Activated effector memory CD4-positive, alpha-beta T cell treated with anti-CD3 and anti-CD28 coated beads, Interleukin-2, amount 50 U/mL, for 16 hours (primary cell): ENCODE data around the gene FAM222B.

ENCODE experiments used
- DNase-seq: peaks from one replicate; pipeline ENCODE4 v3.0.0-alpha.2; 2020

Gene FAM222B

DNA sequence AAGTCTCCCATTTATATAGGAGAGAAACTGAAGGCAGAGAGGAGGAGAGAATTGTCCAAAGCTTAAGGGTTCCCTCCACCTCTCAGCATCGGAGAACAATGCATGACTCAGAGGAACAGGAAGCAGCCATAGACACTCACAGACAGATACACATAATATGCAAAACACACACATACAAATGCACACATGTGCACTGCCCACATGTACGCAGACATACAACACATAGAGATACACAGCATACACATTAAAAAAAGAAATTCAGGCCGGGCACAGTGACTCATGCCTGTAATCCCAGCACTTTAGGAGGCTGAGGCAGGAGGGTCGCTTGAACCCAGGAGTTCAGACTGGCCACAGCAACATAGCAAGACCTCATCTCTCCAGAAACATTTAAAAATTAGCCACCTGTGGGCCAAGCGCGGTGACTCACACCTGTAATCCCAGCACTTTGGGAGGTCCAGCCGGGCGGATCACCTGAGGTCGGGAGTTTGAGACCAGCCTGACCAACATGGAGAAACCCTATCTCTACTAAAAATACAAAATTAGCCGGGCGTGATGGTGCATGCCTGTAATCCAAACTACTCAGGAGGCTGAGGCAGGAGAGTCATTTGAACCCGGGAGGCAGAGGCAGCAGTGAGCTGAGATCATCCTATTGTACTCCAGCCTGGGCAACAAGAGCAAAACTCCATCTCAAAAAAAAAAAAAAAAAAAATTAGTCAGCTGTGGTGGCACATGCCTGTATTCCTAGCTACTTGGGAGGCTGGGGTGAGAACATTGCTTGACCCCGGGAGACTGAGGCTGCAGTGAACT is 23.6 kb upstream of the FAM222B start:
- DNase-seq: no peak

- DNase-seq: no peak
Measured at GRCh38 chr17:28864991-28865849, 22.6 kb upstream of the FAM222B start.

DNA sequence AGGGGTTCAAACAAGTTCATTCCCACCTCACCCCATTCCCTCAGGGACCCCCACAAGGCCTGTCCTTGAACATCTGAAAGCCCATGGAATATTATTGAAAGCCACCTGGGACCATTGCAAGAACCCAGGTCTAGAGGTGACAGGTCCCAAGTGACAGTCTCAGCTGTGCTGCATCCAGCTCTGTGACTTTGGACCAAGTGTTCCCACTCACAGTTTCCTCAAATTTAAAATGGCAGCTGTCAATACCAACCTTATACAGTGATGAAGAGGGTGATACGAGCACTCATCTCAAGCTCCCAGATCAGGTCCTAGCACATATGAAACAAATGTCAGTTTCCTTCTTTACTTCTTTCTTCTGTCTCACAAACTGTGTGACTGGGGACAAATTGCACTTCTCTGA is 21.4 kb upstream of the FAM222B start:
- no peak for DNase-seq

DNA sequence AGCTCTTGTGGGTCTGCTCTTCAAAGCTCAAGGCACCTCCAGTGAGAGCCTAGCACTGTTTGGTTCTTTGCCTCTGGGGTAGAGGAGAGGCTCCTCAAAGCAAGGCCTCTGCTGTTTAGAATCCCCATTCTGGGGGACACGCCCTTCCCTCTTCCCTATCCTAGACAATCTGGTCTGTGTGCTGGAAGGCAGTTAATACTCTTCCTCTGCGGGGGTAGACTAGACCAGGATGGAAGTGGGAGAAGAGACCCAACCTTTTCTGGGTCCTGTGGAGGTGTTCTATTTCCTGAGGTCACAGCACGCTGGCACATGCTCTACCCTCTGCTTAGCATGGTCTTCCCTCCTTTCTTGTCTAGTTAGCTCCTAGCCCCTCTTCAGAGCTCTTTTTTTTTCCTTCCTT is 20.0 kb upstream of the FAM222B start:
- DNase-seq: no peak

DNA sequence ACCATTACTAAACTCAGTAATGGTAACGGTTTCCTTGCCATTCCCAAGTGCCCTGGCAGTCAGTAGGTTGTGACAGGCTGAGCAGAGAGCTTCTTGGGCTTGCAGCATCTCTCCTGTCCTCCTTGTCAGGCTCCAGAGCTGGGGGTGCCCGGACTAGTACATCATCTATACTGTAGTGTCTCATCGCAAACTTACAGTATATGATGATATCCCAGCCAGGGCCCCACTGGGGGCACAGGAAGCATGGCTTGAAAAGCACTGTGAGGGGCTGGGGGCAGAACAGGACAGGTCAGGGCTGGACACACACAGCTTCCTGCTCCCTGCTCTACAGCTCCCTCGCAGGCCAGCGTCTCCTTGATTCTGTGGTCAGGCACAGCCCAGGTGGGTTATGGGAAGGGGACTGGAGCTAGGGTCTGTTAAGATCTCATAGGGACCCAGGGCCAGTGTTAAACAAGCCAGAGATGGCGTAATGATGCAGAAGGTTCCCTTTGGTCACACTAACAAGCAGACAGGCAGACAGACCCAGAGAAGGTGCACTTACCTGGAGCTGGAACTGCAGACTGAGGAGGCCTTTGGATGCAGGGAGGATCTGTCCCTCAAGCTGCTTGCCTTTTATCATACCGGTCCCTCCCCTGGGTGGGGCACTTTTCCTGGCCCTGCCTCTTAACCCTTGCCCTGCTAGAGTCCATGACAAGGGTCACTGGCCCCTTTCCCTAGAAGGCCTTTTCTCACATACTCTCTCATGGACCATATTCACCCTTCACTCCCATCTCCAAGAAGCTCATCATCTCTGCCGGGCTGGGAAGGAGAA is 19.0 kb upstream of the FAM222B start:
- DNase-seq: no peak

- no peak for DNase-seq
Measured at GRCh38 chr17:28860363-28860808, 17.8 kb upstream of the FAM222B start.

DNA sequence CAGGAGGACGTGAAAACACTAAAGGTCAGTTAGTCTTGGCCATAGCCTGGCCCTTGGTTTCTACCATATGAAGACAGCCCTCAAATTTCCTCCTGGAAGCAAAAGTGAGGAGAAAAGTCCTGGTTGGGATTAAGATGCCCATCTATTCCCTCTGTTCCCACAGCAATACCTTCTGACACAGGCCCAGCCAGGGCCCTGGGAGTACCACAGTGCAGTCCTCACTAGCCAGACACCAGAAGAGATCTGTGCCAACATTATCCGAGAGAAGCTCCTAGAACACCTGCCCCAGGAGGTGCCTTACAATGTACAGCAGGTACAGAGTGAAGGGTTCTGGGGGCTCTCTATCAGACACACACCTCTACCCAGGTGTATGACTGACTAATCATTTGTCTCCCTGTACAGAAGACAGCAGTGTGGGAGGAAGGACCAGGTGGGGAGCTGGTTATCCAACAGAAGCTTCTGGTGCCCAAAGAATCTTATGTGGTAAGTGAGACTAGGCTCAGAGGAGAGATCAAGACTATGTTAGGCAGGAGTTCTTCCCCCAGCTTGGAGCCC is 16.3 kb upstream of the FAM222B start:
- no peak for DNase-seq

GRCh38 chr17:28857905-28858800 is 15.6 kb upstream of the FAM222B start:
- DNase-seq: no peak

GRCh38 chr17:28856028-28856574 is 13.5 kb upstream of the FAM222B start:
- DNase-seq: no peak

GRCh38 chr17:28855336-28855679 is 12.7 kb upstream of the FAM222B start:
- no peak for DNase-seq

DNA sequence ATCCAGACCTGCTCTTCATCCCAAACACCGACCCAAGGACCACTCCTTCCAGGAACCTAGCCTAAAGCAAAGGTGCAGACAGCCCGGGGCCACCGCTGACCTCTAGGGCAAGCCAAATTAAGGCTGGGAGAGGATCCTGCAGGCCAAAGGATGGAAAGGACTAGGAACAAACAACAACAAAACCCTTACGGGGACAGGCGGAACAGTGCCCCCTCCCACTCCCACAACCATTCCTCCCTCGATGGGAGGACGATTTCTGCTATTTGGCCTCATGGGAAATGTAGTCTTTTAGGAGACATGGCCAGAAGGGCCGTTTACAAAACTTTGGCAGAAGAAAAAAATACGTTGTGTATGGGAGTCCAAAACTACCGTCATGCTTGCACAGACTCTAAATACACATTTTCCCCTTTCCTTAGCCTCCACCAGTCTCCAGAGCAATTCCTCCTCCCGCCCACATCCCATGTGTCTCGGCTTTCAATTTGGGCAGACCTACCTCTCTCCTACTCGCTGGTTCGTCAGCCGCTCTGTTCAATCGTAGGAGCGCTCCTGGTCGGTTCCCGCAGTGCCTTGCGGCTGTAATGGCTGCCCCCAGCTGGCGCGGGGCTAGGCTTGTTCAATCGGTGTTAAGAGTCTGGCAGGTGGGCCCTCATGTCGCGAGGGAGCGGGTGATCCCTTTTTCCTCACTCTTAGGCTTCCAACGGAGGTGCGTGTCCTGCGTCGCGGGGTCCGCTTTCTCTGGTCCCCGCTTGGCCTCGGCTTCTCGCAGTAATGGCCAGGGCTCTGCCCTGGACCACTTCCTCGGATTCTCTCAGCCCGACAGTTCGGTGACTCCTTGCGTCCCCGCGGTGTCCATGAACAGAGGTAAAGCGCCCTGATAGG is 12.1 kb upstream of the FAM222B start, which contains the start of gene ERAL1:
Gene ERAL1, plus strand, starts transcription at position 560 of the 879 bp plus-strand sequence. Its CDS starts 19 bp downstream, at position 579.
- peak; percentile 94 for DNase-seq

DNA sequence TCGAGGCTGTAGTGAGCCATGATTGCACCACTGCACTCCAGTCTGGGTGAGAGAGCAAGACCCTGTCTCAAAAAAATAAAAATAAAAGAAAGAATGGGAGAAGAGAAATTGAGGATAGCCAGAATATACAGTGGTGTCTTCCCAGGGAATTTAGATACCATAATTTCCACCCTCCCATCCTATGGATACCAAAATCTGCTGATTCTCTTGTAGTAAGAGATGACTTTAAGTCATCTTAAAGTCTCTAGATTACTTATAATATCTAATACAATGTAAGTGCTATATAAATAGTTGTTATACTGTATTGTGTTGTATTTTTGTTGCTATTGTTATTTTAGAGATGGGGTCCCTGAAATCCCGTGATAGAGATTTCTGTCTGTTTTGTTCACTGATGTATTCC is 10.7 kb upstream of the FAM222B start:
- no peak for DNase-seq

GRCh38 chr17:28849281-28849680 is 6.7 kb upstream of the FAM222B start:
- no peak for DNase-seq

GRCh38 chr17:28848667-28849066 is 6.1 kb upstream of the FAM222B start:
- DNase-seq: peak; percentile 85

- peak; percentile 16 for DNase-seq
Measured at GRCh38 chr17:28846699-28847098, 4.1 kb upstream of the FAM222B start.

DNA sequence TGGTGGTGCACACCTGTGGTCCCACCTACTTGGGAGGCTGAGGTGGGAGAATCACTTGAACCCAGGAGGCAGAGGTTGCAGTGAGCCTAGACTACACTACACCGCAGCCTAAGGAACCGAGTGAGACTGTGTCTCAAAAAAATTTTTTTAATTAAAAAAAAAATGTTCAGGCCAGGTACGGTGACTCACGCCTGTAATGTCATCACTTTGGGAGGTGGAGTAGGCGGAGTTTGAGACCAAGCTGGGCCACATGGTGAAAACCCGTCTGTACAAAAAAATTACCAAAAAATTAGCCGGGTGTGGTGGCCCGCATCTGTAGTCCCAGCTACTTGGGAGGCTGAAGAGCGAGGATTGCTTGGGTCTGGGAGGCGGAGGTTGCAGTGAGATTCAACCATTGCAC is 3.6 kb upstream of the FAM222B start:
- DNase-seq: peak; percentile 62

DNA sequence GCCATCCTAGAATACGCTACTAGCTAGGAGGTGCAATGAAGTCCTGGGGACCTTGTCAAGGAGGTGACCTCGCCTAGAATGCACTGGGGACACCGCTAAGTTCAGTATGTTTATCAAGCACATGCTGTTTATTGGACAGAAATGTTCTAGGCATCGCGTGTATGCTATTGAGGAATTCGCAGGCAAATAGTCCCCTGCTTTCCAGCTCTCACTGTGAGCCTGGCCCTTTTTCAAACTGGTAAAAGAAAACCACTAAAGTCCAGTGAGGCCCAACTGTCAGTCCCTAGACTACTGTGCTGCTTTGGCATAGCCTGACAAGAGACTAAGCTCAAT is 1.2 kb upstream of the FAM222B start:
- peak; percentile 28 for DNase-seq

DNA sequence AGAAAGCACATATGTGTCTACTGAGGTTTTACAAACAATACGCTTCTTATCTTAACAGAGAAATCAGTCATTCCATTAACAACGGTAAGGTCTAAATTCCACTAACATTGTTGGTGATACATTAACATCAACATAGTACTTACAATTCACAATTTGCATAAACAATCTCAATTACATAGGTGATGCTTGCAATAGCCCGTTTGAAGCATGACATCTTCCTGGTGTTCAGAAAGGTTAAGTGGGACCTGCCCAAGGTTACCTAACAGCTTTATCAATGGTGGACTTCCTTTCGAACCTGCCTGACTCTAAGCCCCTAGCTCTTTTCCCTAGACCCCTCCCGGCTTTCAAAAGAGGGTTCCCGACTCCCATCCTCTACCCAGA is 699 bp downstream of the FAM222B start:
- no peak for DNase-seq

GRCh38 chr17:28839221-28839620 is 3.4 kb downstream of the FAM222B start:
- DNase-seq: no peak

DNA sequence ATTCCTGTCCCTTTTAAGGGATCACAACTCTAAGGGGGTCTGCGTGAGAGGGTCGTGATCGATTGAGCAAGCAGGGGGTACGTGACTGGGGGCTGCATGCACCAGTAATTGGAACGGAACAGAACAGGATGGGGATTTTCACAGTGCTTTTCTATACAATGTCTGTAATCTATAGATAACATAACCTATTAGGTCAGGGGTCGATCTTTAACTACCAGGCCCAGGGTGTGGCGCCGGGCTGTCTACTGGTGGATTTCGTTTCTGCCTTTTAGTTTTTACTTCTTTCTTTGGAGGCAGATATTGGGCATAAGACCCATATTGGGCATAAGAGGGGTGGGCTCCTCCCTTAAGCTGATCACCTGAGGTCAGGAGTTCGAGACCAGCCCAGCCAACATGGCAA is 6.0 kb downstream of the FAM222B start:
- DNase-seq: peak; percentile 47

DNA sequence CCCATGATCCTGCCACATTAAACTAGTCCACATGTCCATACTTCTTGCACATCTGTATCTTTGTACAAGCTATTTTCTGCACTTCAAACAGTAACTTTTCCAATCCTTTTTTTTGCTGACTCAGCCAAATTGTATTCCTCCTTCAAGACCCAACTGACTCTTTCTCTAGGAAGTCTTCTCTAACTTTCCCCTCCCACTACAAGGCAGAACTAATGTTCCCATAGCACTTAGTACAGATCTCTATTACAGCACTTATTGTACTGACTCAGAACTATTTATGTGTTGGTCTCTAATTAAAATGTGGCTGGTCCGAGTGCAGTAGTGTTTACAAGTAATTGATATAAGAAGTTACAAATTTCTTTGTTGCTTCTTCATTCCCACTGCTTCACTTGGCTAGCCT is 8.2 kb downstream of the FAM222B start:
- DNase-seq: no peak
